NCI-H146 (cell line): Measurements from ENCODE around the gene EIF1B.

Source experiments
- DNase-seq: peaks from one replicate; lab custom pipeline; 2025; lab: John Stamatoyannopoulos, UW

EIF1B gene

GRCh38 chr3:40341671-40342070 is 32.2 kb downstream of the EIF1B start:
- no peak for DNase-seq

- no peak for DNase-seq
Measured at GRCh38 chr3:40350529-40350928, 41.0 kb downstream of the EIF1B start.

- DNase-seq = no peak
Measured at GRCh38 chr3:40355410-40355809, 45.9 kb downstream of the EIF1B start.

- no peak for DNase-seq
Measured at GRCh38 chr3:40358454-40358853, 48.9 kb downstream of the EIF1B start.
